RWPE2 (cell line): ENCODE data around the gene MSI2.

Experiments used
- ATAC-seq: fragments of 200-7000 bp; cut with Tn5 transposase; 3 replicates; pipeline ENCODE4 v1.9.1; 2021; ENCODE audit warnings: low read depth
- DNase-seq: peaks from one replicate; pipeline ENCODE4 v3.0.0-alpha.2; 2020; ENCODE audit warnings: low spot score
- H3K27ac ChIP-seq: fragments of 450-650 bp; 2 replicates; pipeline ENCODE4 v1.5.1; 2017; ENCODE audit warnings: mild to moderate bottlenecking; ENCODE audit not compliant: poor library complexity, severe bottlenecking
- H3K27me3 ChIP-seq: fragments of 250-450 bp; sonication (Bioruptor Pico); 2 replicates; pipeline ENCODE4 v1.5.1; 2021; ENCODE audit warnings: mild to moderate bottlenecking, moderate library complexity; ENCODE audit not compliant: insufficient read depth, poor library complexity, severe bottlenecking
- H3K36me3 ChIP-seq: fragments of 250-450 bp; sonication (Bioruptor Pico); 2 replicates; pipeline ENCODE4 v1.5.1; 2020; ENCODE audit warnings: low read depth, mild to moderate bottlenecking, moderate library complexity
- H3K4me1 ChIP-seq: fragments of 250-450 bp; sonication (Bioruptor Pico); 2 replicates; pipeline ENCODE4 v1.5.1; 2021; ENCODE audit warnings: mild to moderate bottlenecking, moderate library complexity; ENCODE audit not compliant: insufficient read depth, poor library complexity, severe bottlenecking
- H3K4me3 ChIP-seq: fragments of 250-450 bp; sonication (Bioruptor Pico); 2 replicates; pipeline ENCODE4 v1.5.1; 2021; ENCODE audit warnings: mild to moderate bottlenecking, moderate library complexity; ENCODE audit not compliant: severe bottlenecking
- H3K9me3 ChIP-seq: fragments of 250-450 bp; sonication (Bioruptor Pico); 2 replicates; pipeline ENCODE4 v1.5.1; 2021; ENCODE audit warnings: mild to moderate bottlenecking, moderate library complexity; ENCODE audit not compliant: severe bottlenecking
- CTCF ChIP-seq: fragments of 450-650 bp; IDR thresholded peaks from one replicate; pipeline ENCODE4 v1.5.1; 2017; ENCODE audit warnings: mild to moderate bottlenecking, moderate library complexity; ENCODE audit not compliant: poor library complexity, severe bottlenecking

MSI2 gene

GRCh38 chr17:57448759-57449283 lies 192.5 kb downstream of the MSI2 start:
- DNase-seq, result no peak
- Histone ChIP-seq H3K4me1 (no peaks in the 10 kb centered on the region), H3K4me3 (no peak overlapping the region), H3K27ac (no peak overlapping the region), H3K27me3 (no peaks in the 10 kb centered on the region), H3K9me3 (no peaks in the 10 kb centered on the region), H3K36me3 (no peaks in the 10 kb centered on the region)
- no peak for TF ChIP-seq CTCF
- no peak for ATAC-seq

- H3K4me1 ChIP-seq, result no peaks in the 10 kb centered on the region
- no peak overlapping the region for H3K27ac ChIP-seq
These were observed 194.9 kb downstream of the MSI2 start for GRCh38 chr17:57451191-57451590.

GRCh38 chr17:57451643-57452042 lies 195.3 kb downstream of the MSI2 start:
- DNase-seq (no peak), ATAC-seq (no peak)
- no peaks in the 10 kb centered on the region for H3K4me1 ChIP-seq
- TF ChIP-seq CTCF, result no peak
- no peak overlapping the region for H3K27ac ChIP-seq
- H3K36me3 ChIP-seq, result no peaks in the 10 kb centered on the region
- no peaks in the 10 kb centered on the region for H3K9me3 ChIP-seq
- H3K4me3 ChIP-seq, result no peak overlapping the region
- no peaks in the 10 kb centered on the region for H3K27me3 ChIP-seq

More at GRCh38 chr17:57451191-57451590, 194.9 kb downstream of the MSI2 start:
- H3K9me3 ChIP-seq, result no peaks in the 10 kb centered on the region
- DNase-seq, result no peak
- no peak for TF ChIP-seq CTCF
- H3K27me3 ChIP-seq, result no peaks in the 10 kb centered on the region
- no peak overlapping the region for H3K4me3 ChIP-seq
- ATAC-seq, result no peak
- H3K36me3 ChIP-seq, result no peaks in the 10 kb centered on the region

- no peaks in the 10 kb centered on the region for H3K27me3 ChIP-seq
- H3K27ac ChIP-seq, result no peak overlapping the region
- DNase-seq (no peak), ATAC-seq (no peak)
- no peaks in the 10 kb centered on the region for H3K36me3 ChIP-seq
- no peaks in the 10 kb centered on the region for H3K9me3 ChIP-seq
- no peak overlapping the region for H3K4me3 ChIP-seq
- H3K4me1 ChIP-seq, result no peaks in the 10 kb centered on the region
- TF ChIP-seq CTCF, result no peak
These were observed 197.6 kb downstream of the MSI2 start for GRCh38 chr17:57453841-57454425.

GRCh38 chr17:57454729-57455062 lies 198.4 kb downstream of the MSI2 start:
- H3K9me3 ChIP-seq, result no peaks in the 10 kb centered on the region
- H3K27ac ChIP-seq, result no peak overlapping the region
- no peak overlapping the region for H3K4me3 ChIP-seq
- H3K36me3 ChIP-seq, result no peaks in the 10 kb centered on the region
- no peak for ATAC-seq
- H3K27me3 ChIP-seq, result no peaks in the 10 kb centered on the region
- no peak for DNase-seq
- H3K4me1 ChIP-seq, result no peaks in the 10 kb centered on the region
- no peak for TF ChIP-seq CTCF
